Activated CD4-positive, alpha-beta T cell treated with anti-CD3 and anti-CD28 coated beads, Interleukin-2, Interleukin-6, amounts not matched to agents 100 ng/mL and 50 ng/mL, durations not matched to agents 16 hours and 8 hours (primary cell): ENCODE data around the gene TECPR2.

Experiments used
- DNase-seq: peaks from one replicate; pipeline ENCODE4 v3.0.0-alpha.2; 2020

The TECPR2 gene

GRCh38 chr14:102430212-102430908, 67.6 kb downstream of the TECPR2 start:
- no peak for DNase-seq

DNA sequence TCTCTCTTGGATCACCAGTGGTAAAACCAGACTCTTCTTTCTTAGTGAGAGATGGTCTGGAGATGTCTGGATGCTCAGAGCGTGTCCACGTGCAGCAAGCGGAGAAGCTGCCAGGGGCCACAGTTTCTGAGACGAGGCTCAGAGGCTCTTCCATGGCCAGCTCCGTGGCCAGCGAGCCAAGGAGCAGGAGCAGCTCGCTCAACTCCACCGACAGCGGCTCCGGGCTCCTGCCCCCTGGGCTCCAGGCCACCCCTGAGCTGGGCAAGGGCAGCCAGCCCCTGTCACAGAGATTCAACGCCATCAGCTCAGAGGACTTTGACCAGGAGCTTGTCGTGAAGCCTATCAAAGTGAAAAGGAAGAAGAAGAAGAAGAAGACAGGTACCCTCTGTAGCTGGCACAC, 69.0 kb downstream of the TECPR2 start:
- DNase-seq, result no peak

- DNase-seq, result no peak
Observed at GRCh38 chr14:102434647-102435175, 72.0 kb downstream of the TECPR2 start.

GRCh38 chr14:102437997-102438915, 75.5 kb downstream of the TECPR2 start:
- DNase-seq, result peak; percentile 70

GRCh38 chr14:102439556-102439955, 76.8 kb downstream of the TECPR2 start:
- no peak for DNase-seq

DNA sequence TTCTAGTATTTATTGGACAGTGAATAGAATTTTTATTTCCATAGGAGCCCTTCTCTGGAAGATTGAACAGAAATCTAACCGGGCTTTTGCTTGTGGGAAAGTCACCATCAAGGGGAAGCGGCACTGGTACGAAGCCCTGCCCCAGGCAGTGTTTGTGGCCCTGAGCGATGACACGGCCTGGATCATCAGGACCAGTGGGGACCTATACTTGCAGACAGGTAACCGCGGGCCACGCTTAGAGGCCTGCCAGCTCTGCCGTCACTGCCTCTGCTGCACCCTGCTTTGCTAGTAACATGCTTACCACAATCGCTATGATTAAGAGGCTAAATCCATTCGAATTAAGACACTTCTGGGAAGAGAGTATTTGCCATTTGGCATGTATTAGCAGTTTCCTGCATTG, 77.7 kb downstream of the TECPR2 start:
- no peak for DNase-seq

DNA sequence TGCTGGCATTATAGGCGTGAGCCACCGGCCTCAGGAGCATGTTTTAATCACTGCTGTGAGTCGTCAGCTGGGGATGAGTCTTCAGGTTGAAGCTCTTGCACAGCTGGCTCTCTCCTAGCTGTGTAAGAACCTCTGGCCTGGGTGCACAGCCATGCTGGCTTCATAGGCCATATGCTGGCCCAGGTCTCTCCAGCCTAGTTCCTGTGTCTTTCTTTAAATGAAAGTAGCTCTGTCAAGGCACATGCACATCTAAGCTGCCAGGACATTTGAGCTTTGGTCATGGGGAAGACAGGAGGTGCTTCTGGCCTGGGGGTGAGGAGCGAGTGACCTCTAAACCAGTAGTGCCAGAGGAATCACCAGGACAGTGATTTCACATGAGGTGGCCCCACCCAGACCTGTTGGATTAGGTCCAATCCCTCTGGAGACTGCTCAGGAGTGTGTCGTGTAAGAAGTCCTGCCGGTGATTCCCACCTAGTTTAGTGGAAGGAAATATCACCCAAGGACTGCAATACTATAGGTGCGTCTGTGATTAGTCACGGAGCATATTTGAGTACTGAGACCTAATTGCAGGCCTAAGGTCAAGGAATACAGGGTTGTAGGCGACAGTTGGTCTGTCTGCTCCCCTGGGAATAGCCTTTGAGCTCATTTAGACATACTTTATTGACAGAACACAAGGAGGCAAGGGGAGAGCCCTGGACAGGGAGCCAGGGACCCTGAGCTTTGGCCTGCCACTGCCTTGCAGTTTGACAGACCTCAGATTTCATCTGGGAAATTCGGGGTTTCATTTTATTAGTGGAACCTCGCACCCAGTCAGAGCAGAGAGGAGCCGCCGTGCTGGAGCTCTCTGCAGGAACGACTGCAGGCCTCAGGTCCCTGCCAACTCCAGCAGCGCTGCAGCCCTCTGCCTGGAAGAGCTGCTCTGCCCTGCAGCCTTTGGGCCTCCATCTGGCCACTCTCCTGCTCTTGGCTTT, 79.8 kb downstream of the TECPR2 start:
- DNase-seq, result no peak

DNA sequence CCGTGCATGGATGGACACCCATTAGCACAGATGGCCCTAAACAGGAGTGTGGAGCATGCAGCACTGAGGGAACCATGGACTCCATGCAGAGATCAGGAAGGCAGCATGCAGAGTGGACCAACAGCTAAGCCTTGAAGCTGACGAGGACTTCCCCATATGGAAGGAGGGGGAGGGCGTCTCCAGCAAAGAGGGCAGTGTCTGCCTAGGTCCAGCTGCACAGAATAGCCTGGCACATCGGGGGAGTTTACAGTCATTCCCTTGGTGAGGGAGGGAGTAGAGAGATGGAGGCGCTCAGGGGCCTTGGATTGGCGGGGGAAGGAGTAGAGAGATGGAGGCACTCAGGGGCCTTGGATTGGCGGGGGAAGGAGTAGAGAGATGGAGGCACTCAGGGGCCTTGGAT, 82.3 kb downstream of the TECPR2 start:
- no peak for DNase-seq

- no peak for DNase-seq
Observed at GRCh38 chr14:102445641-102446040, 82.9 kb downstream of the TECPR2 start.

GRCh38 chr14:102450206-102451063, 87.7 kb downstream of the TECPR2 start:
- no peak for DNase-seq

DNA sequence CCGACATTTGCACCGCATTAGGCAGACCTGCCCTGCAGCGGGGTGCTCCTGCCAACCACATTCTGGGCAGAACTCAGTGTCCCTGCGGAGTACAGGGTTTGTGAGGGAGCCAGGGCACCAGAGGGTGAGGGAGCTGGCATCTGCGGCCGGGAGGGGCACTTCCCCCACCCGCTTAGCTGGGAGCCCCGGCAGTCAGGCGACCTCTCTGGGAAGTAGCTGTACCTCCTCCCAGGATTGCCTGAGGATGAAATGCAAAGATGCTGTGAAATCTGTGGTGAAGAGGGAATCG, 88.3 kb downstream of the TECPR2 start:
- no peak for DNase-seq

DNA sequence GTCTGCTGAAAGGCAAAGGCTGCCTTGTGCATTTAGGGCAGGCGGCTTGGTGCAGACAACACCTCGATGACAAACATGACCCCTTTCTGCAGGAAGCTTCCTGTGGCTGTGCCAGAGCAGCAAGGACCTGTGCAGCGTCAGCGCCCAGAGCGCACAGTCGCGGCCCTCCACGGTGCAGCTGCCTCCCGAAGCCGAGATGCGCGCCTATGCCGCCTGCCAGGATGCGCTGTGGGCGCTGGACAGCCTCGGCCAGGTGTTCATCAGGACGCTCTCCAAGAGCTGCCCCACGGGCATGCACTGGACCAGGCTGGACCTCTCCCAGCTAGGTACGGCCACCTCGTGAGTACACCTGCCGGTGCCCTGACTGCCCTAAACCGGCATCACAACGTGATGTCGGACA, 89.6 kb downstream of the TECPR2 start:
- DNase-seq, result no peak

DNA sequence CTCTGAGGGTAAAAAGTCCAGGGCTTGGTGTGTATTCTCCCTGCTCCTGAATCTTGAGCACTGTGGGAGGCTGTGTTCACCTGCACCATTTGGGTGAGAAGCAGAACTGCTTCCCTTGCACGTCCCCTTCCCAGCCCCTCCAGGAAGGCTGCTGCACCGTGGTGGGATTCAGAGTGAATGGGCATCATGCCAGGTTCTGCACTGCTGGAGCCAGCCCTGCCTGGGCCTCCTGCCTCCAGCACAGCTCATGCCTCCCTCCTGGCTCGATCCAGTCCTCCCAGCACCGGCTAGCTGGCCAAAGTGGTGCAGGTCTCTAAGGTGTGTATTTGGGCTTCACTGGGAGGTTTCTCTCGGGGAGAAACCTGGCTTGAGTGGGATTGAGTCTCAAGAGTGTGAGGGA, 92.0 kb downstream of the TECPR2 start:
- DNase-seq, result no peak

GRCh38 chr14:102457509-102457908, 94.8 kb downstream of the TECPR2 start:
- DNase-seq, result no peak

- no peak for DNase-seq
Observed at GRCh38 chr14:102461490-102462338, 99.0 kb downstream of the TECPR2 start.

GRCh38 chr14:102462391-102462790, 99.7 kb downstream of the TECPR2 start:
- no peak for DNase-seq

- no peak for DNase-seq
Observed at GRCh38 chr14:102464006-102464405, 101.3 kb downstream of the TECPR2 start.

DNA sequence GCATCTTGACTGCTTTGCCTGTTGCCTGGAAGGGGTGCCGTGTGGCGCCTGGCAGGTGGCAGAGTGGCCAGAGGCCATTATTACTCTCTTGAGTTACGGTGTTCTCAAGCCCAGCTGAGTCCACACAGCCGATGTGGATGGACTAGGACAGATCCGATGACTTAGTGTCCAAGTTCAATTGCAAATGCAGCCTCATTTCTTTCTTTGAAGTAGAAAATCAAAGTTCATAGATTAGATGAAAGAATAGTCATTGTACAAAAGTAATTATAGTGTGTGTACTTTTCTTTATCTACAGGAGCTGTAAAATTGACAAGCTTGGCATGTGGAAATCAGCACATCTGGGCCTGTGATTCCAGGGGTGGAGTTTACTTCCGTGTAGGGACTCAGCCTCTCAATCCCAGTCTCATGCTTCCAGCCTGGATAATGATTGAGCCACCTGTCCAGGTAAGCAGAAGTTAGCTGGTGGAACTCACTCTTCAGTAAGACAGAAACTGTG, 102.2 kb downstream of the TECPR2 start:
- no peak for DNase-seq

GRCh38 chr14:102469261-102469660, 106.5 kb downstream of the TECPR2 start:
- no peak for DNase-seq

GRCh38 chr14:102471921-102472790, 109.4 kb downstream of the TECPR2 start:
- DNase-seq, result no peak
